Activated naive CD4-positive, alpha-beta T cell treated with anti-CD3 and anti-CD28 coated beads, Interleukin-2, amount 50 U/mL, for 24 hours (primary cell): Measurements from ENCODE around the gene KLK8.

Source experiments
- H3K27ac Mint-ChIP-seq: one replicate; pipeline ENCODE4 v1.8.0; 2021; ENCODE audit warnings: mild to moderate bottlenecking, mixed read lengths
- H3K27me3 Mint-ChIP-seq: one replicate; pipeline ENCODE4 v1.8.0; 2021; ENCODE audit warnings: mixed read lengths
- H3K36me3 Mint-ChIP-seq: one replicate; pipeline ENCODE4 v1.8.0; 2021; ENCODE audit warnings: mixed read lengths
- H3K4me1 Mint-ChIP-seq: one replicate; pipeline ENCODE4 v1.8.0; 2021; ENCODE audit warnings: mixed read lengths
- H3K4me3 Mint-ChIP-seq: one replicate; pipeline ENCODE4 v1.8.0; 2021; ENCODE audit warnings: mild to moderate bottlenecking, mixed read lengths
- H3K9me3 Mint-ChIP-seq: one replicate; pipeline ENCODE4 v1.8.0; 2021; ENCODE audit warnings: mixed read lengths

KLK8 gene, protein sequence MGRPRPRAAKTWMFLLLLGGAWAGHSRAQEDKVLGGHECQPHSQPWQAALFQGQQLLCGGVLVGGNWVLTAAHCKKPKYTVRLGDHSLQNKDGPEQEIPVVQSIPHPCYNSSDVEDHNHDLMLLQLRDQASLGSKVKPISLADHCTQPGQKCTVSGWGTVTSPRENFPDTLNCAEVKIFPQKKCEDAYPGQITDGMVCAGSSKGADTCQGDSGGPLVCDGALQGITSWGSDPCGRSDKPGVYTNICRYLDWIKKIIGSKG

DNA sequence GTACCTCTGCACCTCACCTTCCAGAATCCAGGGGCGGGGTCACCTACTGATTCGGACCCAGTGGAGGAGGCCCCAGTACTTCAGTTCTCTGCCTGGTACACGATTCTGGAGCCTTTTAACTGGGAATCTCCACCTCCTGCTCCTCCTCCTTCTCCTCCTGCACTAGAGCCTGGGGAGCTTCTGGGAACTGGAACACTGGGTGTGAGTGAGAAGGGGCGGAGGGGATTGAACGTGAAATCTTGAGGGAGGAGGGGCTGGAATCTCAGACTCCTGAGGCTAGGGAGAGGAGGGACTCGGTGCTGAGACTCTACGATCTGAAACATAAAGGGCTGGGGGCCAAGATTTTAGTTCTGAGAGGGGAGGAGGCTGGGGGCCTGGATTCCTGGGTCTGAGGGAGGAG, at the start of gene KLK8:
TSS of gene KLK8 (minus strand) at position 90 of the 400 bp plus-strand sequence. CDS start 437 bp downstream, outside the sequence.
- no peaks in the 10 kb centered on the region for H3K9me3 Mint-ChIP-seq
- no peak within 1 kb of the TSS for H3K27ac Mint-ChIP-seq
- H3K36me3 Mint-ChIP-seq: no peaks in the 10 kb centered on the region
- no peak within 1 kb of the TSS for H3K4me3 Mint-ChIP-seq
- H3K27me3 Mint-ChIP-seq: peaks cover 35% of the 10 kb centered on the region
- H3K4me1 Mint-ChIP-seq: no peaks in the 10 kb centered on the region

DNA sequence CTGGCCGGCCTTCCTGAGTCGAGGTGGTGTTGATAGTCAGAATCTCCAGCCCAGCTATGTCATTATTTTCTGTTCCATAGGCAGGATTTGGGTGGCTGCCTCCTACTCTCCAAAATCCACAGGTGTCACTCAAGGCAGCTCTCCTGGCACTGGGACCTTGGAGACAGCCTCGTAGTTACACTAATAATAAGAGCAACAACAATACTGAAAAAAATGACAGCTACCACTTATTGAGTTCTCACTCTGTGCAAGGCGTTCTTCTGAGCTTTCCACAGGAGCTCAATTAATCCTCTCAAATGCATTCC, 45.6 kb upstream of the KLK8 start:
- H3K27me3 Mint-ChIP-seq: peaks cover 5% of the 10 kb centered on the region
- no peaks in the 10 kb centered on the region for H3K36me3 Mint-ChIP-seq

DNA sequence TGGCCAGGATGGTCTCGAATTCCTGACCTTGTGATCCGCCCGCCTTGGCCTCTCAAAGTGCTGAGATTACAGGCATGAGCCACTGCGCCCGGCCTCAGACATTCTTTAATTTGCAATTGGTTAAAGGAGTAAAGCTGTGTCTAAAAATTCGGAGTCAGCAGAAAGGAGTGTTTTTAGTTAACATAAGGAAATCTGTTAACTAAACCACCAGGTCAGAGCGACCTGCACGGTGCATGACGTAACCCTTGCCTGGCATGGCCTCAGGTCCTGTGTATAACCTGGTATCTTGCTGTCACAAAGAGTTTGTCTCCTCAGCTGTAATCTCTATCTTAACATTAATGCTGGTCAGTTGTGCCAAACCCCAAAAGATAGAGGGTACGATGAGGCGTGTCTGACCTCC, 42.9 kb upstream of the KLK8 start:
- Mint-ChIP-seq H3K36me3 (no peaks in the 10 kb centered on the region), H3K9me3 (no peaks in the 10 kb centered on the region), H3K4me3 (no peak overlapping the region), H3K27me3 (peaks cover 3% of the 10 kb centered on the region), H3K27ac (no peak overlapping the region), H3K4me1 (no peaks in the 10 kb centered on the region)

More for the DNA sequence above, 45.6 kb upstream of the KLK8 start:
- H3K4me3 Mint-ChIP-seq: no peak overlapping the region
- no peaks in the 10 kb centered on the region for H3K4me1 Mint-ChIP-seq
- H3K9me3 Mint-ChIP-seq: no peaks in the 10 kb centered on the region
- H3K27ac Mint-ChIP-seq: no peak overlapping the region

DNA sequence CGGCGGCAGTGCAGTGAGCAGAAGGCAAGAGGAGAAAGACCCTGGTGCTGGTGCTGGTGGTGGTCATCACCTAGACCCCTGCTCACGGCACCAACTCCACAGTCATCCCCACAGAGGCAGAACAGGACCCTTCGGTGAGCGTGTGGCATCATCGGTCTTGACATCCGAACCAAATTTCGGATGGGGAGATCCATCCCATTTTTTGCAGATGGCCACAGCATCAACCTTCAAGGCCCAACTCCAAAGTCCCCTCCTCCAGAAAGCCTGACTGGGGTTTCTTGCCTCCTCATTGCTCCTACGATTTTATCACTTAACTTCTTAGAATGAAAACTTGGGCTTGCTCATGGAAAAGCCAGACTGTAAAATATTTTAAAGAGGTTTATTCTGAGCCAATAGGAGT, 42.1 kb upstream of the KLK8 start:
- Mint-ChIP-seq H3K9me3 (no peaks in the 10 kb centered on the region), H3K4me3 (no peak overlapping the region), H3K4me1 (no peaks in the 10 kb centered on the region), H3K27ac (no peak overlapping the region), H3K27me3 (peaks cover 3% of the 10 kb centered on the region), H3K36me3 (no peaks in the 10 kb centered on the region)

DNA sequence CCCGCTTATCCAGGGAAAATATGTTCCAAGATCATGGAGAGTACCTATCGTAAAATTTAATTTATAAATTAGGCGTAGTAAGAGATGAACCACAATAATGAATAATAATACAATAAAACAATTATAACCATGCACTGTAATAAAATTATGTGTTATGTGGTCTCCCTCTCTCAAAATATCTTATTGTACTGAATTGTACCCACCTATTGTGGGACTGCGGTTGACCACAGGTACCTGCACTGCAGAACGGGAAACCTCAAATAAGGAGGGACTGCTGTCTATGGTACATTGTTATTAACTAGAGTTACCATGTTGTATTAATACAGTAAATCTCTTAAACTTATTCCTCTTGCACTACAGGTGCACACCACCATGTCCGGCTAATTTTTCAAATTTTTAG, 38.7 kb upstream of the KLK8 start:
- Mint-ChIP-seq H3K27me3 (no peaks in the 10 kb centered on the region), H3K9me3 (no peaks in the 10 kb centered on the region), H3K4me3 (no peak overlapping the region), H3K4me1 (no peaks in the 10 kb centered on the region), H3K27ac (no peak overlapping the region), H3K36me3 (no peaks in the 10 kb centered on the region)

DNA sequence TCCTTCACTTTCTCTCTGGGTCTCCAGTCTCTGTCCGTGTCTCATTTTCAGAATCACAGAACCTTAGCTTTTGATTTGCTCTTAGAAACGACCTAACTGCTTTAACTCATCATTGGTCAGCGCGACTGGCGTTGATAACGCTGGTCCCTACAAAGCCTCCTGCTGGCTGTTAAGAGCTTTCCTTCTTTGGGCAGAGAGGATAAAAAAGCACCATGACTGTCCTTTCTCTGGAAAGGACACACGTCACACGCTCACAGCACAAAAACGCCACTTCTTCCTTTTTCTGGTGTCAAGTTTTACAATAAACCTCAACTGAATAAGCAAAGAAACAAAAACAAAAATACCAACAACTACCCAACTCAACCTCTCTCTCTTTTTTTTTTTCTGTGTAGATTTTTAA, 35.1 kb upstream of the KLK8 start:
- Mint-ChIP-seq H3K27ac (no peak overlapping the region), H3K27me3 (peaks cover 7% of the 10 kb centered on the region), H3K9me3 (no peaks in the 10 kb centered on the region), H3K4me3 (no peak overlapping the region), H3K36me3 (no peaks in the 10 kb centered on the region), H3K4me1 (no peaks in the 10 kb centered on the region)

DNA sequence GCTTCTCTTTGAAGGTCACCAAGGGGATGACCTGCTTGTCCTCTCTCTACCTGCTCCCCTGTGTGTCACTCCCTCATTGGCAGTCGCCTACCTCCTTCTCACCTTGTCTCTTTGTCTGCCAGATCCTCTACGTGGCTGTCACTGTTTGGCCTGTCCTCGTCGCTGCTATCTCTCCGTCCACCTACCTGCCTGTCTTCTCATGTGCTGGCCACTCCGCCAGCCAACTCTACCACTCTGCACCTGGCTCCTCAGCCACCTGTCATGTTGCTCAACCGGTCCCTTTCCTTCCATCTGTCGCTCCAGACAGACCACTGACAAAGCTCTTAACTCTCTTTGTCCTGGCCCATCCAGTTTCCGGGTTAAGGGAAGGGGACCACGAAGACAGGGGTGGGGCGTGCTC, 33.3 kb upstream of the KLK8 start, which contains the start of gene KLK12:
TSS of gene KLK12 (minus strand) at position 299 of the 400 bp plus-strand sequence. CDS start 381 bp downstream, outside the sequence.
- Mint-ChIP-seq H3K9me3 (no peaks in the 10 kb centered on the region), H3K4me3 (no peak within 1 kb of the TSS), H3K27me3 (peaks cover 16% of the 10 kb centered on the region), H3K27ac (no peak within 1 kb of the TSS), H3K36me3 (no peaks in the 10 kb centered on the region), H3K4me1 (no peaks in the 10 kb centered on the region)

DNA sequence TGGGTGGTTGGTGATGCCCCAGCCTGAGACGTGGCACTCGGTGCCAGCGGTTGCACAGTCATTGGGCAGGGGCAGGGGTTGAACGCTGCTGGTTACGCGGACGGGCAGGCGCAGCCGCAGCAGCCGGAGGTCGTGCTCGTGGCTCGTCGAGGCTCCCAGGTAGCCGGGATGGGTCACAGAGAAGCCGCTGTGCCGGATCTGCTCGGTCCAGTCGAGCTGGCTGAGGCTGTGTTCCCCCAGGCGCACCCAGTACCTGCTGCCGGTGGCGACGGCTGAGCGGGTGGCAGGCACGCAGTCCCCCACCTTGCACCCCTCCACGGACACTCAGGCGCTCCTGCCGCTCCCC, 30.4 kb upstream of the KLK8 start:
- no peaks in the 10 kb centered on the region for H3K36me3 Mint-ChIP-seq
- H3K4me3 Mint-ChIP-seq: no peak overlapping the region
- no peak overlapping the region for H3K27ac Mint-ChIP-seq
- H3K27me3 Mint-ChIP-seq: peaks cover 27% of the 10 kb centered on the region
- no peaks in the 10 kb centered on the region for H3K4me1 Mint-ChIP-seq
- H3K9me3 Mint-ChIP-seq: no peaks in the 10 kb centered on the region

DNA sequence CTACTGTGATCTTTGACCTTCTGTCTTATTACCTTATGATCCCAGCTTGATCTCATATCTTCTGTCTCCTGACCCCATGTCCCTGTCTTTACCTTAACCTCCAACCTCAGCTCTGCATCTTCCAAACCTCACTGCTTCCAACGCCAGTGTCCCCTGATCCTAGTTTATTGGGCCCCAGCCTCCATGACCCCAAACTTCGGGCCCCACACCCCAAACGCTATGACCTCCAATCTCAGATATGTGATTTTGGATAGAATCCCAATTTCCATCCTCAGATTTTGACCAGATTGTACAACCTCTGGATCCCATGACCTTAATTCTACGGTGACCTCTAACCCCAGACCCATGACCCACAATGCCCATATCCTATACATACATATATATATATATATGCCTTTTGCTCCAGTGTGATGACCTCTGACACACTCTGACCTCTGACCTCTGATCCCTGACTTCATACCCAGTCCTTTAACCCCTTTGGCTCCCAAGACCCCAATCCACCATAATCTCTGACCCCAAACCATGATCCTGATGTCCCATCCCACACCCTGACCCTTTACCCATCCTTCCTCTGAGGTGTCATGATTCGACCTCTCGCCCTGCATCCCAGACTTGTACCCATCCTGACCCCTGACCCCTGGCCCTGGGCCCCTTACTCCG, 29.9 kb upstream of the KLK8 start:
- no peaks in the 10 kb centered on the region for H3K9me3 Mint-ChIP-seq
- no peaks in the 10 kb centered on the region for H3K4me1 Mint-ChIP-seq
- H3K27ac Mint-ChIP-seq: peak overlapping the region; percentile 64
- H3K27me3 Mint-ChIP-seq: peaks cover 29% of the 10 kb centered on the region
- no peaks in the 10 kb centered on the region for H3K36me3 Mint-ChIP-seq
- no peak overlapping the region for H3K4me3 Mint-ChIP-seq

DNA sequence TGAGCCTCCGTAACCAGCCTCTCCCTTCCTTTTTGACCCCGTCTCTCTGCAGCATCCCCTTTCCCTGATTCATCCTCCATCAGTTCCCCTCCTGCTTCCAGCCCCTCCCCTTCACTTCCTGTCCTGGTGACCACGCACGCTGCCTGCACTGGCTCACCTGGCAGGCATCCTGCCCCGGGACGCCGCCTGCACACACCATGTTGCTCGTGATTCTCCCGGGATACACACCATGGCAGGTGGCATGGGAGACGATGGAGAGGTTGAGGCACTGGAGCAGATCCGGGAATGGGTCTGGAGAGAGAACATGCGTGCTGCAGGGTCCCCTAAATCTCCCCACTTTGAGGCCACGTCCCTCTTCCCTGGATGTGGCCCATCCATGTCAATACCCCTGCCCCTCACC, 29.2 kb upstream of the KLK8 start:
- Mint-ChIP-seq H3K27ac (no peak overlapping the region), H3K27me3 (peaks cover 29% of the 10 kb centered on the region)

DNA sequence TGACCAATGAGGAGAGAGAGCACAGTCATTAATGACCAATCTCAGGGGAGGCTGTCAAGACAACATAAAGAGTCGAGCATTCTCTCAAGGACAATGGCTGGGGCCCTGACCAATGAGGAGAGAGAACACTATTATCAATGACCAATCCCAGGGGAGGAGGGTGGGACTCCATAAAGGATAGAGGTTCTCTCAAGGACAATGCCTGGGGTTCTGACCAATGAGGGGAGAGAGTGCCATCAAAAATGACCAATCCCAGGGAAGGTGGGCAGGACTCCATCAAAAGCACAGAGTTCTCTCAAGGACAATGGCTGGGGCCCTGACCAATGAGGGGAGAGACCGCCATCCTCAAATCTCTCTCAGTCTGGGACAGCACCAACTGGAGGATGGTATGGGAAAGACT, 28.3 kb upstream of the KLK8 start:
- Mint-ChIP-seq H3K4me3 (no peak overlapping the region), H3K27ac (no peak overlapping the region), H3K36me3 (no peaks in the 10 kb centered on the region), H3K9me3 (no peaks in the 10 kb centered on the region), H3K27me3 (peaks cover 33% of the 10 kb centered on the region), H3K4me1 (no peaks in the 10 kb centered on the region)

More for the DNA sequence above, 29.2 kb upstream of the KLK8 start:
- Mint-ChIP-seq H3K4me1 (no peaks in the 10 kb centered on the region), H3K4me3 (no peak overlapping the region), H3K36me3 (no peaks in the 10 kb centered on the region), H3K9me3 (no peaks in the 10 kb centered on the region)

DNA sequence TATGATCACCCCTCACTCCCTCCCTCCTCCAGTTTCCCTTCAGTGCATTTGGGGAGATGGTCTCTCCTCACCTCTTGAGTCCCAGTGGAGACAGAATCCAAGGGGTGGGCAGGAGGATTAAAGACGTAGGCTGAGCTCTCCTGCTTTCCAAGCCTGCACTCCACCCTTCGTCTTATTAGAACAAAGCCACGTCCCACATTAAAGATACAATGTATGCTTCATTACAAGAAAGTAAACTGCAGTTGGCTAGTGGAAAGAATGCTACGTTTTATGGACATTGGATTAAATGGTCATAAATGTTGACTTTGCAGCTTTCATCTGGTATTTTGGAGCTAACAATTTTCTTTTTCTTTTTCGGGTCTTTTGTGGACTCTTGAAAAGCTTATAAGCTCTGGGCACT, 26.5 kb upstream of the KLK8 start:
- Mint-ChIP-seq H3K4me3 (no peak overlapping the region), H3K27ac (no peak overlapping the region), H3K27me3 (peaks cover 28% of the 10 kb centered on the region)

DNA sequence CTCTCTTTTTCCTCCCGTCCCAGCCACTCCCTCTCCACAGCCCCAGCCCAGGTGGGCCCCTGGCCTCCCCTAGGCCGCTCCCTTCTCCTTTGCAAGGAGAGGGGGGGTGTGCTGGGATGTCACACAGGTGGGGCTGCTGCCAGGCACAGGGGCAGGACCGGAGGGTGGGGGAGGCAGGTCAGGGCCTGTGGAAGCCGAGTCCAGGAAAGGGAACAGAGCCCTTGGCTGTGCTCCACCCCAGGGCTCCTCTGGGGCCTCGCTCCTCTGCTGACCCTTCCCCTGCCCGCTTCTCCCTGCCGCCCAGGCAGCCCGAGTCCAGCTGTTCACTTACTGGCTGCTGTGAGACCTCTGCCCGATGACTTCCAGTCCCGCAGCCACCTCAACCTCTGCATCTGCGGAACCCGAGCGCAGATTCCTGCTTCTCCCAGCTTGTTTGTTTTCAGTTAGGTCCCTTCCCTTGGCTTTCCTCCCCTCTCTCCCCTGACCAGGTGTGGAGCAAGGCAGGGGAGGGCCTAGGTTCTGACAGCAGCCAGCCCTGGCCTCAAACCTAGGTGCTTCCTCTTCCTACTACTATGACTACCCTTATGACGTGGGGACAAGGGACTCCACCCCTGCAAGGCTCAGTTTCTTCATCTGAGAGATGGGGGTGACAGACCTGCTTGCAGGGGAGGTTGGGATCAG, 25.9 kb upstream of the KLK8 start:
- no peak overlapping the region for H3K4me3 Mint-ChIP-seq
- H3K36me3 Mint-ChIP-seq: no peaks in the 10 kb centered on the region
- no peak overlapping the region for H3K27ac Mint-ChIP-seq
- H3K4me1 Mint-ChIP-seq: no peaks in the 10 kb centered on the region
- no peaks in the 10 kb centered on the region for H3K9me3 Mint-ChIP-seq
- H3K27me3 Mint-ChIP-seq: peaks cover 28% of the 10 kb centered on the region

More for the DNA sequence above, 26.5 kb upstream of the KLK8 start:
- H3K9me3 Mint-ChIP-seq: no peaks in the 10 kb centered on the region
- no peaks in the 10 kb centered on the region for H3K4me1 Mint-ChIP-seq
- no peaks in the 10 kb centered on the region for H3K36me3 Mint-ChIP-seq

DNA sequence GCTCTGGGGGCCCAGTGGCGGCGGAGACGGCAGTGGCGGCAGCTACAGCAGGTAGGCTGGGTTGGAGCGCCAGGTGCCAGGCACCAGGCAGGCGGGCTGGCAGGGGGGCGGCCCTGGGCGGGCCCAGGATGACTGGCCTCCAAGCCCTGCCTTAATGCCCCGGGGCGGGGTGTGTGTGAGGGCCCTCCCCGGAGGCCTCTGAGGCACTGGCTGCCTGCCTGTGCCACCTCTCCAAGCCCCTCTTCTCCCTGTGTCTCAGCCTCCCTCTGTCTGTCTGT, 25.1 kb upstream of the KLK8 start, which contains the start of gene KLK11:
TSS of gene KLK11 (minus strand) at position 63 of the 278 bp plus-strand sequence. CDS start 985 bp downstream, outside the sequence.
- Mint-ChIP-seq H3K4me1 (no peaks in the 10 kb centered on the region), H3K36me3 (no peaks in the 10 kb centered on the region), H3K4me3 (no peak within 1 kb of the TSS), H3K27ac (no peak within 1 kb of the TSS), H3K27me3 (peaks cover 27% of the 10 kb centered on the region), H3K9me3 (no peaks in the 10 kb centered on the region)

DNA sequence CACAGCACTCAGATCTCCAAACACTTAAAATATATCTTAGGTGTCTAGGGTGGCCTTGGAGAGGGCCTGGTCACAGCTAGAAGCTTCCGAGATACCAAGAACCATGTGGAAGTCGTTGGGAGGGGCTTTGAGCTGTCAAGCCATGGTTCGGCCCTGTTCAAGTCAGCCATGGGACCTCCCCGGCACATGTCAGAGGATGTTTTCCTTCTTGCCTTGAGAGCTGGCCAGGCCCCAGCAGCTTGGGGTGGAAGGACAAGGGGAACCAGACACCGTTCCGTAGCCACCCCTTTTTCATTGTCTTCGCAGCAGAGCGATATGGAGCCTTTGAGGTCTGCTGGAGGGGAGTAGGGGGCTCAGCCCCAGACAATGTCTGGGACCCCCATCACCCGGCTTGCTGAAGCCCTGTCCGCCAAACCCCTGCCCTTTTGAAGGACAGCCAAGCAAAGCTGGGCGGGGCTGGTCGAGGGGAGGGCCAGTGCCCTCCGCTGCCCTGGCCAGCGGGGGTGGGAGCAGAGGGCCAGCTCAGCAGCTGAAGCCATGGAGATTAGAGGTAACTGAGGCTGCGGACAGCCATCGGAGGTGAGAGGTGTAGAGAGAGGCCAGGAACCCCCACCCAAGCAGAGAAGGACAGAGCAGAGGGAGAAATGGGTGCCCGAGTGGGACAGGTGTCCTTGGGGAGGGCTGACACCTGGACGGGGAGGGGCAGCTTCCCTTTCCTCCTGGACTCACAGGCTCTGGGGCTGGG, 24.6 kb upstream of the KLK8 start:
- Mint-ChIP-seq H3K27ac (no peak overlapping the region), H3K36me3 (no peaks in the 10 kb centered on the region), H3K27me3 (peaks cover 22% of the 10 kb centered on the region)

DNA sequence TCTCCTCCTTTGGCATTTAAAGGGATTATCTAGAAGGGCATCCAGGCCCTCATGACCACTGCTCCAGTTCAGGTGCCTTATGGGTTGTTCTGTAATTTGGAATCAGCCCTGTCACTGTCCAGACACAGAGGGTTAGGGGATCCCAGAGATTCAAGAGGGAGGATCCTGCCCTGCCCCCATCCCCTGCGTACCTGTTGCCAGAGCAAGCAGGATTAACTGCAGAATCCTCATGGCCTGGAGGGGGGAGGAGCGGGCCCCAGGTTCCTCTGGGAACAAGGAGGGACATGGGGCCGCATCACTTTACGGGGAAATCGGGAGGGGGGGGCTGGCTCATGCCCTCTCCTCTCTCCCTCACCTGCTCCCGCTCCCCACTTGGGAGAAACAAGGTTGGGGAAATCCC, 24.0 kb upstream of the KLK8 start:
- Mint-ChIP-seq H3K27ac (no peak overlapping the region), H3K4me3 (no peak overlapping the region), H3K9me3 (no peaks in the 10 kb centered on the region), H3K27me3 (peaks cover 20% of the 10 kb centered on the region), H3K36me3 (no peaks in the 10 kb centered on the region), H3K4me1 (no peaks in the 10 kb centered on the region)

More for the DNA sequence above, 24.6 kb upstream of the KLK8 start:
- no peak overlapping the region for H3K4me3 Mint-ChIP-seq
- H3K4me1 Mint-ChIP-seq: no peaks in the 10 kb centered on the region
- H3K9me3 Mint-ChIP-seq: no peaks in the 10 kb centered on the region
